GM12878 (cell line): ENCODE results near the gene HMGB2. TPM values are rescaled to one million over a fixed set of nuclear protein-coding genes. Genes with fewer than 3 reads are reported as not detected.
A peak's percentile ranks its signal among the peaks of the same experiment; 100 is the strongest.

Experiments used
- ATAC-seq: fragments of 200-7000 bp; cut with Tn5 transposase; 3 replicates; pipeline ENCODE4 v1.9.1; 2020; ENCODE audit warnings: mild to moderate bottlenecking, moderate library complexity
- Bru-seq: library from RNA; stranded (reverse); fragments of 400-500 nt; gene quantifications from one replicate; lab custom pipeline; 2021; lab: Mats Ljungman, UMichigan
- BruChase-seq, 2 experiments: library from RNA; stranded (reverse); fragments of 400-500 nt; gene quantifications; one replicate each; lab custom pipeline; 2021; lab: Mats Ljungman, UMichigan
- BruUV-seq: library from RNA; stranded (reverse); fragments of 400-500 nt; replicated peaks from 2 replicates; lab custom pipeline; 2021; lab: Mats Ljungman, UMichigan
- CTCF ChIA-PET: fragments of 300-600 bp; sonication (Branson Sonifier 250); formaldehyde crosslinking; extraction: SDS; loops from one replicate; lab custom pipeline; 2021; ENCODE audit warnings: inconsistent platforms; lab: Yijun Ruan, JAX
- POLR2A ChIA-PET: fragments of 350-600 bp; formaldehyde crosslinking; extraction: SDS; loops from one replicate; lab custom pipeline; 2021; ENCODE audit warnings: inconsistent platforms; lab: Charles Lee
- RAD21 ChIA-PET: fragments of 300-600 bp; sonication (Branson Sonifier 250); formaldehyde crosslinking; loops from one replicate; lab custom pipeline; 2023; ENCODE audit warnings: antibody characterized with exemption; ENCODE audit not compliant: unreplicated experiment; lab: Charles Lee
- SMC1A ChIA-PET: fragments of 300-600 bp; sonication (Branson Sonifier 250); formaldehyde crosslinking; loops from one replicate; lab custom pipeline; 2023; ENCODE audit not compliant: unreplicated experiment, uncharacterized antibody; lab: Charles Lee
- DNase-seq: peaks from one replicate; pipeline ENCODE4 v3.0.0-alpha.2; 2011; ENCODE audit warnings: low read depth, low spot score
- FAIRE-seq: peaks from 3 replicates; lab custom pipeline; 2011; peaks lifted over from hg19 to GRCh38; lab: Jason Lieb, UNC
- H2AFZ ChIP-seq: 2 replicates; pipeline ENCODE4 v1.6.0; 2011; ENCODE audit warnings: low read depth, low read length, control low read depth; ENCODE audit not compliant: control insufficient read depth
- H3K27ac ChIP-seq: 2 replicates; pipeline ENCODE4 v1.5.1; 2011; ENCODE audit warnings: control low read depth; ENCODE audit not compliant: control insufficient read depth, insufficient read depth
- H3K27me3 ChIP-seq, 2 experiments: replicated peaks in 1 of 2; 2 replicates each; pipeline versions ENCODE4 v1.6.0 to v1.6.1; 2011; ENCODE audit warnings: low read length in 1 of 2; ENCODE audit not compliant: control insufficient read depth in 2 of 2, insufficient read depth in 2 of 2
- H3K36me3 ChIP-seq, 2 experiments: 2 replicates each; pipeline ENCODE4 v1.5.1; 2011; ENCODE audit warnings: low read length in 1 of 2; ENCODE audit not compliant: control insufficient read depth in 2 of 2, insufficient read depth in 2 of 2
- H3K4me1 ChIP-seq: 2 replicates; pipeline ENCODE4 v1.6.1; 2011; ENCODE audit warnings: mild to moderate bottlenecking, low read length, moderate library complexity, mixed read lengths; ENCODE audit not compliant: control insufficient read depth, insufficient read depth
- H3K4me2 ChIP-seq: 2 replicates; pipeline ENCODE4 v1.6.0; 2011; ENCODE audit warnings: control low read depth; ENCODE audit not compliant: control insufficient read depth, insufficient read depth
- H3K4me3 ChIP-seq: fragments of 200-600 bp; sonication (generic); 2 replicates; pipeline ENCODE4 v1.5.1; 2016
- H3K79me2 ChIP-seq: 2 replicates; pipeline ENCODE4 v1.6.0; 2011; ENCODE audit warnings: low read length; ENCODE audit not compliant: control insufficient read depth, insufficient read depth
- H3K9ac ChIP-seq: 2 replicates; pipeline ENCODE4 v1.8.0; 2011; ENCODE audit warnings: low read length, control low read depth, mixed read lengths; ENCODE audit not compliant: control insufficient read depth, insufficient read depth
- H3K9me3 ChIP-seq: replicated peaks from 3 replicates; pipeline ENCODE4 v1.5.1; 2011; ENCODE audit warnings: mild to moderate bottlenecking, low read length; ENCODE audit not compliant: control insufficient read depth, insufficient read depth
- H4K20me1 ChIP-seq: 2 replicates; pipeline ENCODE4 v1.6.0; 2011; ENCODE audit not compliant: control insufficient read depth, insufficient read depth
- BACH1 ChIP-seq: fragments of 450-650 bp; IDR thresholded peaks from 2 replicates; pipeline ENCODE4 v1.6.1; 2017; ENCODE audit warnings: mild to moderate bottlenecking, borderline replicate concordance
- EGR1 ChIP-seq, 2 experiments: IDR thresholded peaks; 1 replicate in 1 of 2; 2 replicates in 1 of 2; pipeline ENCODE4 v1.6.1; 2011 to 2012; ENCODE audit warnings: low read depth in 2 of 2, low read length in 2 of 2, borderline replicate concordance in 1 of 2, mild to moderate bottlenecking in 1 of 2, moderate library complexity in 1 of 2
- ETV6 ChIP-seq, 2 experiments: fragments of 450-650 bp in 1 of 2; IDR thresholded peaks in 1 of 2; conservative IDR thresholded peaks in 1 of 2; 2 replicates each; pipeline ENCODE4 v1.6.1; 2014; ENCODE audit warnings: antibody characterized with exemption in 1 of 2, borderline replicate concordance in 1 of 2, low read depth in 1 of 2, mild to moderate bottlenecking in 1 of 2, moderate library complexity in 1 of 2
- PBX3 ChIP-seq: IDR thresholded peaks from 2 replicates; pipeline ENCODE4 v1.6.1; 2011; ENCODE audit warnings: mild to moderate bottlenecking, low read depth, low read length, moderate library complexity; ENCODE audit not compliant: insufficient replicate concordance
- POLR2AphosphoS5 ChIP-seq: IDR thresholded peaks from 2 replicates; pipeline ENCODE4 v1.6.1; 2011; ENCODE audit warnings: mild to moderate bottlenecking, low read length, inconsistent platforms
- STAT1 ChIP-seq: fragments of 450-650 bp; conservative IDR thresholded peaks from 2 replicates; pipeline ENCODE4 v1.6.1; 2014; ENCODE audit warnings: antibody characterized with exemption, mild to moderate bottlenecking
- ZBTB33 ChIP-seq: fragments of 450-650 bp; IDR thresholded peaks from 2 replicates; pipeline ENCODE4 v1.6.1; 2017; ENCODE audit warnings: mild to moderate bottlenecking
- WGBS: methylation state at CpG from one replicate; pipeline ENCODE4 v1.1.6; 2016; ENCODE audit warnings: low lambda C conversion rate; ENCODE audit not compliant: insufficient replicate concordance, insufficient coverage; ENCODE audit errors: missing lambda C conversion rate; 5-methylcytosine and 5-hydroxymethylcytosine counted together
- in situ Hi-C: fragments of 300-500 bp; cut with MboI; formaldehyde crosslinking; loops from 9 replicates; pipeline ENCODE4 v1.14.3; 2018; ENCODE audit warnings: mixed read lengths
- intact Hi-C: fragments of 100-400 bp; cut with micrococcal nuclease; formaldehyde crosslinking; loops from one replicate; pipeline ENCODE4 v1.14.2; 2022; ENCODE audit not compliant: unreplicated experiment
- long read RNA-seq, 2 experiments: library from polyadenylated mRNA; unstranded; transcript quantifications; one replicate each; pipeline ENCODE4 v2.0.0, GENCODE V29; 2019 to 2020
- polyA minus RNA-seq, 3 experiments: library from RNA; depleted of rRNA, polyadenylated mRNA; stranded (reverse); fragments of >200 nt; gene quantifications; 2 replicates each; pipeline ENCODE4 v1.2.3, GENCODE V29; 2011
- polyA plus RNA-seq, 11 experiments: library from polyadenylated mRNA; depleted of rRNA in 4 of 11; unstranded in 6 of 11; stranded (reverse) in 5 of 11; fragments of >200 nt; fragmentation: Nextera tagmentation in 4 of 11; fragmentation: Illumina TruSeq in 1 of 11; extraction: Ambion mirVana in 4 of 11; extraction: Trizol in 1 of 11; gene quantifications; 1 replicate in 1 of 11; 2 replicates in 10 of 11; pipeline versions ENCODE4 v1.2.1 to v1.2.3, GENCODE V29; 2011 to 2016; ENCODE audit warnings: inconsistent platforms in 2 of 11, missing spikeins in 2 of 11, low read depth in 1 of 11
- total RNA-seq, 4 experiments: library from RNA; depleted of rRNA in 3 of 4; stranded (reverse); fragments of >200 nt in 3 of 4; fragmentation: Illumina TruSeq in 1 of 4; extraction: Trizol in 1 of 4; gene quantifications; 2 replicates each; pipeline versions ENCODE4 v1.2.1 to v1.2.3, GENCODE V29; 2013 to 2021
- TF ChIP-seq, protein P1 (sequence below): IDR thresholded peaks from 2 replicates; pipeline ENCODE4 v1.6.1; 2011; ENCODE audit warnings: borderline replicate concordance, low read depth, mild to moderate bottlenecking, moderate library complexity, low read length; ENCODE audit not compliant: insufficient read depth, poor library complexity, severe bottlenecking

The HMGB2 gene
- 48.0 and 49.1 TPM in 2 replicates for total RNA-seq (2013; cell fraction: nucleolus; rRNA removed)
- 260 and 307 TPM in 2 replicates for total RNA-seq (2014; rRNA removed)
- 580 and 598 TPM in 2 replicates for total RNA-seq (2014; rRNA removed; fragmentation: Illumina TruSeq; extraction: Trizol)
- 314 and 323 TPM in 2 replicates for total RNA-seq (2021)
- polyA plus RNA-seq (2011; ENCODE audit: low read depth), result 338 TPM
- 420 and 773 TPM in 2 replicates for polyA plus RNA-seq (2011; rRNA removed)
- polyA plus RNA-seq (2011; cell fraction: cytosol; rRNA removed), result 127 and 140 TPM in 2 replicates
- 103 and 152 TPM in 2 replicates for polyA plus RNA-seq (2011; cell fraction: nucleus; rRNA removed)
- 382 and 414 TPM in 2 replicates for polyA plus RNA-seq (2012)
- polyA plus RNA-seq (2014; fragmentation: Illumina TruSeq; extraction: Trizol), result 756 and 851 TPM in 2 replicates
- 100 to 1,000 TPM; 858 to 954 TPM for polyA plus RNA-seq (2014; fragmentation: Nextera tagmentation; extraction: Ambion mirVana)
- 358 and 471 TPM in 2 replicates for polyA plus RNA-seq (2014; rRNA removed)
- polyA plus RNA-seq (2016; fragmentation: Nextera tagmentation; extraction: Ambion mirVana), result 100 to 1,000 TPM; 931 to 961 TPM
- 62.3 and 71.0 TPM in 2 replicates for polyA minus RNA-seq (2011; rRNA and poly(A)+ RNA removed)
- polyA minus RNA-seq (2011; cell fraction: cytosol; rRNA and poly(A)+ RNA removed), result 49.4 and 65.2 TPM in 2 replicates
- polyA minus RNA-seq (2011; cell fraction: nucleus; rRNA and poly(A)+ RNA removed), result 36.6 and 52.7 TPM in 2 replicates
- percentile 99 among the genes with signal in this experiment for Bru-seq, nascent RNA
- percentile 100 among the genes with signal in this experiment for BruChase-seq, experiment 1, labeled RNA remaining after a 6-hour chase
- BruChase-seq, experiment 2, labeled RNA remaining after a 2-hour chase, result percentile 100 among the genes with signal in this experiment
- long read RNA-seq, experiment 1, transcript HMGB2-203 (5 exons, 1,175 nt), result minor isoform, 25 of 263 reads
- long read RNA-seq, experiment 1, transcript HMGB2-201 (5 exons, 1,889 nt), result major isoform, 215 of 263 reads
- long read RNA-seq, experiment 1, partial matches to known transcripts, result 7 of 263 reads
- long read RNA-seq, experiment 1, other reads (novel, unspliced or antisense), result 11 of 263 reads
- long read RNA-seq, experiment 2, transcript HMGB2-203 (5 exons, 1,175 nt), result minor isoform, 111 of 1,305 reads
- long read RNA-seq, experiment 2, transcript HMGB2-201 (5 exons, 1,889 nt), result major isoform, 1,014 of 1,305 reads
- long read RNA-seq, experiment 2, transcript HMGB2-205 (3 exons, 1,841 nt), result minor isoform, 9 of 1,305 reads
- long read RNA-seq, experiment 2, transcript HMGB2-202 (4 exons, 1,032 nt), result minor isoform, 34 of 1,305 reads
- long read RNA-seq, experiment 2, partial matches to known transcripts, result 96 of 1,305 reads
- long read RNA-seq, experiment 2, other reads (novel, unspliced or antisense), result 41 of 1,305 reads

DNA sequence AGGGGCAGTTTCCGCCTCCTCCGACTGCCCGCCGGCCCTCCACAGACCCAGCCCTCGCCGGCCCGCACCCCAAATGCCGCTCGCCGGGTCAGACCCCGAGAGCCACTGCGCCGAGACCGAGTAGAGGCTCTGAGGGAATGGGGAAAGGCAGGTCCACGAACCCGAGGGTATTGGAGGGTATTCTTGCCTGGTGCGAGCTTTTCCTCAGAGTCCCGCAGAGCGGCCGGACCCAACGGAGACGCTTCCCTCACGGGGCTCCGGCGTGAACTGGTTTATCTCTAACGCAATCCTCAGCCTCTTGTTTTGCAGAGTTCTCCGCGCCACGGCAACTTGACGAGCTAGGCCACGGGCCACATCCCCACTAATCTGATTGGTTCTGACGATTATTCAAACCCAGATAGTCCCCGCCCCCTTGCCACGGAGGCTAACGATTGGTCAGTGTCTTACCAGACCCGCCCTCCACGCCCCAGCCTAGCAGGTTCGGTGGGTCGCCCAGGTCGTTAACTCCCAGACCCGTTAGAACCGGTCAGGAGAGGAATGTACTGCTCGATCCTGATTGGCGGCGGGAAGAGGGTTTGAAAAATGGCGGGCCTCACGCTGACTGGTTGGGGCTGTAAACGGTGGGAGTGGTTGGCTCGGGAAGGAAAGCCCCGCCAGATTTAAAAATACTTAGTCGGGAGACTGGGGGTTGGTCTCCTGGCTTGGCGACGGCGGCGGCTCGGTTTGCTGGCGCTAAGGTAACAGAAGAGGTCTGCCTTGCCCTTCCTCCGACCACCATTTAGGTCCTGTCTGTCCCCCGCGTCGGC lies at the start of gene HMGB2:
Gene HMGB2, minus strand, starts transcription at position 274 of the 806 bp plus-strand sequence. CDS start 709 bp downstream, outside the sequence.
- intact Hi-C loops (loop anchor here (1.0 to 5.0 kb wide), 2 partner anchors 36 to 167 kb away; partner anchors contain the start of genes GALNT7 and SAP30), in situ Hi-C loops (loop anchor here (5.0 kb wide), 1 partner anchor 33 kb away; no protein-coding TSS in a partner anchor)
- Histone ChIP-seq H3K9ac (peak within 1 kb of the TSS; percentile 100), H3K4me3 (peak within 1 kb of the TSS; percentile 94), H4K20me1 (no peaks in the 10 kb centered on the region), H3K79me2 (peaks cover 65% of the 10 kb centered on the region), H3K4me2 (peak within 1 kb of the TSS; percentile 95), H3K4me1 (peaks cover 6% of the 10 kb centered on the region), H3K9me3 (no peaks in the 10 kb centered on the region), H3K27me3 (no peaks in the 10 kb centered on the region), H2AFZ (peak within 1 kb of the TSS; percentile 85), H3K27ac (peak within 1 kb of the TSS; percentile 100), H3K36me3 (peaks cover 0 to 18% of the 10 kb centered on the region in 2 experiments; a peak in 2 of 4 replicates)
- POLR2A ChIA-PET, result interaction anchor here (0.7 to 13.9 kb wide), 13 partner anchors 10 to 166 kb away, joined by 3 to 472 read pairs (median 5); partner anchors contain the start of genes GALNT7 and SAP30
- RAD21 ChIA-PET, result interaction anchor here (1.0 to 8.4 kb wide), 6 partner anchors 16 to 356 kb away, joined by 3 to 145 read pairs (median 7); partner anchors contain the start of genes GALNT7 and SAP30
- FAIRE-seq, result peak; percentile 100
- WGBS, result under 1% methylated on average over 60 of the region's 61 CpGs
- CTCF ChIA-PET, result interaction anchor here (0.7 to 4.3 kb wide), 9 partner anchors 15 to 84 kb away, joined by 3 to 23 read pairs (median 6); partner anchors contain the start of gene SAP30
- ATAC-seq, result peak; percentile 92
- DNase-seq, result peak; percentile 99
- SMC1A ChIA-PET, result interaction anchor here (1.0 to 14.3 kb wide), 8 partner anchors 12 to 321 kb away, joined by 3 to 232 read pairs (median 4); partner anchors contain the start of gene SAP30
- no TSS peak for BruUV-seq
- 0 out of 3 replicates have a peak, but pooled peaks of 1 of the 2 experiments have one; percentile 34 for TF ChIP-seq EGR1 (IDR thresholded peaks at IDR 0.05; ENCODE audit: borderline replicate concordance in 1 of 2, low read depth in 2 of 2, low read length in 2 of 2)
- peak; percentile 99 for TF ChIP-seq POLR2AphosphoS5
- TF ChIP-seq ZBTB33, result no peak
- TF ChIP-seq, protein P1, sequence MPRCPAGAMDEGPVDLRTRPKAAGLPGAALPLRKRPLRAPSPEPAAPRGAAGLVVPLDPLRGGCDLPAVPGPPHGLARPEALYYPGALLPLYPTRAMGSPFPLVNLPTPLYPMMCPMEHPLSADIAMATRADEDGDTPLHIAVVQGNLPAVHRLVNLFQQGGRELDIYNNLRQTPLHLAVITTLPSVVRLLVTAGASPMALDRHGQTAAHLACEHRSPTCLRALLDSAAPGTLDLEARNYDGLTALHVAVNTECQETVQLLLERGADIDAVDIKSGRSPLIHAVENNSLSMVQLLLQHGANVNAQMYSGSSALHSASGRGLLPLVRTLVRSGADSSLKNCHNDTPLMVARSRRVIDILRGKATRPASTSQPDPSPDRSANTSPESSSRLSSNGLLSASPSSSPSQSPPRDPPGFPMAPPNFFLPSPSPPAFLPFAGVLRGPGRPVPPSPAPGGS, result peak; percentile 11
- no peak for TF ChIP-seq ETV6 (conservative IDR thresholded peaks at IDR 0.05 in 1 of 2, IDR thresholded peaks at IDR 0.05 in 1 of 2; ENCODE audit: borderline replicate concordance in 1 of 2, low read depth in 1 of 2)
- peak; percentile 80; the same call in 1 of the 2 replicates for TF ChIP-seq STAT1
- peak; percentile 71 for TF ChIP-seq BACH1
- TF ChIP-seq PBX3, result peak; percentile 40
